H1 (cell line): ENCODE data around the gene ABL1. TPM values are rescaled to one million over a fixed set of nuclear protein-coding genes. Genes with fewer than 3 reads are reported as not detected.

Source experiments
- CTCF ChIA-PET: fragments of 300-600 bp; sonication (Branson Sonifier 250); formaldehyde crosslinking; loops from one replicate; lab custom pipeline; 2021; ENCODE audit not compliant: partially characterized antibody; lab: Charles Lee
- POLR2A ChIA-PET: fragments of 300-600 bp; sonication (Branson Sonifier 250); formaldehyde crosslinking; loops from one replicate; lab custom pipeline; 2021; ENCODE audit warnings: inconsistent platforms; ENCODE audit not compliant: partially characterized antibody; lab: Charles Lee
- DNase-seq, 2 experiments: peaks; one replicate each; pipeline versions ENCODE4 v3.0.0 to v3.0.0-alpha.2; 2010 to 2022; ENCODE audit warnings: low spot score in 2 of 2, low read depth in 1 of 2, mixed read lengths in 1 of 2
- FAIRE-seq: peaks from 2 replicates; lab custom pipeline; 2011; peaks lifted over from hg19 to GRCh38; lab: Jason Lieb, UNC
- H2AFZ ChIP-seq: 2 replicates; pipeline ENCODE4 v1.8.1; 2012; ENCODE audit warnings: low read length, inconsistent platforms
- H2AK5ac ChIP-seq: 2 replicates; pipeline ENCODE4 v1.6.1; 2013; ENCODE audit warnings: low read depth, low read length
- H2BK120ac ChIP-seq: replicated peaks from 2 replicates; pipeline ENCODE3; 2013; ENCODE audit warnings: low read depth, low read length, inconsistent platforms
- H2BK12ac ChIP-seq: 2 replicates; pipeline ENCODE4 v1.6.1; 2013; ENCODE audit warnings: low read depth, low read length
- H2BK15ac ChIP-seq: 2 replicates; pipeline ENCODE4 v1.6.1; 2013; ENCODE audit warnings: low read length
- H2BK20ac ChIP-seq: 2 replicates; pipeline ENCODE4 v1.6.1; 2013; ENCODE audit warnings: low read length
- H2BK5ac ChIP-seq: 2 replicates; pipeline ENCODE4 v1.6.1; 2013; ENCODE audit warnings: low read depth, low read length
- H3K14ac ChIP-seq: 2 replicates; pipeline ENCODE4 v1.6.1; 2013; ENCODE audit warnings: inconsistent platforms; ENCODE audit not compliant: insufficient read length
- H3K18ac ChIP-seq: 2 replicates; pipeline ENCODE4 v1.6.1; 2013; ENCODE audit warnings: low read length; ENCODE audit errors: extremely low read depth
- H3K23ac ChIP-seq: 2 replicates; pipeline ENCODE4 v1.6.1; 2013; ENCODE audit warnings: inconsistent platforms; ENCODE audit not compliant: insufficient read length
- H3K23me2 ChIP-seq: 2 replicates; pipeline ENCODE4 v1.6.1; 2013; ENCODE audit warnings: low read depth, low read length
- H3K27ac ChIP-seq: 2 replicates; pipeline ENCODE4 v1.6.1; 2011; ENCODE audit warnings: low read depth, low read length, inconsistent platforms
- H3K27me3 ChIP-seq, 4 experiments: replicated peaks in 1 of 4; 1 replicate in 1 of 4; 2 replicates in 3 of 4; pipeline versions ENCODE4 v1.6.1 to v1.8.1; 2011 to 2013; ENCODE audit warnings: low read length in 3 of 4, mild to moderate bottlenecking in 3 of 4, inconsistent platforms in 2 of 4, mixed read lengths in 2 of 4, moderate library complexity in 1 of 4; ENCODE audit not compliant: control insufficient read depth in 3 of 4, insufficient read depth in 3 of 4; ENCODE audit errors: extremely low read depth in 1 of 4
- H3K36me3 ChIP-seq, 4 experiments: 2 replicates each; pipeline versions ENCODE4 v1.6.1 to v1.8.1; 2011 to 2013; ENCODE audit warnings: mild to moderate bottlenecking in 4 of 4, low read length in 3 of 4, moderate library complexity in 2 of 4, control low read depth in 1 of 4, inconsistent platforms in 1 of 4; ENCODE audit not compliant: insufficient read depth in 4 of 4, control insufficient read depth in 2 of 4
- H3K4ac ChIP-seq: replicated peaks from 2 replicates; pipeline ENCODE3; 2013; ENCODE audit warnings: low read length, low read depth, mixed read lengths, inconsistent platforms; ENCODE audit not compliant: insufficient read length
- H3K4me1 ChIP-seq, 4 experiments: replicated peaks in 1 of 4; 1 replicate in 1 of 4; 2 replicates in 3 of 4; pipeline versions ENCODE4 v1.6.1 to v1.8.1; 2011 to 2013; ENCODE audit warnings: low read length in 3 of 4, inconsistent platforms in 2 of 4, mixed read lengths in 1 of 4; ENCODE audit not compliant: insufficient read depth in 4 of 4, control insufficient read depth in 3 of 4
- H3K4me2 ChIP-seq, 2 experiments: 2 replicates each; pipeline versions ENCODE4 v1.6.1 to v1.8.1; 2011 to 2013; ENCODE audit warnings: low read depth in 2 of 2, low read length in 2 of 2, control low read depth in 1 of 2, inconsistent platforms in 1 of 2, mild to moderate bottlenecking in 1 of 2; ENCODE audit not compliant: insufficient read depth in 1 of 2
- H3K4me3 ChIP-seq, 4 experiments: fragments of 200-600, 300-600 bp in 1 of 4; sonication (generic), shearing (Covaris generic), sonication (Bioruptor Twin) in 1 of 4; 2 replicates each; pipeline versions ENCODE4 v1.5.1 to v1.8.1; 2011 to 2016; ENCODE audit warnings: low read length in 4 of 4, low read depth in 3 of 4, control low read depth in 2 of 4, inconsistent platforms in 2 of 4, mild to moderate bottlenecking in 2 of 4, mixed read lengths in 1 of 4, moderate library complexity in 1 of 4; ENCODE audit not compliant: insufficient read depth in 2 of 4; ENCODE audit errors: extremely low read depth in 1 of 4
- H3K56ac ChIP-seq: replicated peaks from 2 replicates; pipeline ENCODE3; 2013; ENCODE audit warnings: low read depth, mild to moderate bottlenecking, mixed read lengths, low read length, inconsistent platforms; ENCODE audit not compliant: insufficient read length
- H3K79me1 ChIP-seq: 2 replicates; pipeline ENCODE4 v1.6.1; 2013; ENCODE audit warnings: low read depth, low read length, control low read depth
- H3K79me2 ChIP-seq, 2 experiments: 2 replicates each; pipeline versions ENCODE4 v1.6.1 to v1.8.1; 2012 to 2013; ENCODE audit warnings: low read length in 2 of 2, mild to moderate bottlenecking in 2 of 2, inconsistent platforms in 1 of 2; ENCODE audit not compliant: insufficient read depth in 2 of 2, control insufficient read depth in 1 of 2
- H3K9ac ChIP-seq, 4 experiments: replicated peaks in 1 of 4; 1 replicate in 1 of 4; 2 replicates in 3 of 4; pipeline versions ENCODE4 v1.6.1 to v1.8.1; 2011 to 2013; ENCODE audit warnings: low read depth in 3 of 4, low read length in 3 of 4, control low read depth in 2 of 4, mild to moderate bottlenecking in 2 of 4, moderate library complexity in 2 of 4, inconsistent platforms in 1 of 4; ENCODE audit errors: extremely low read depth in 1 of 4
- H3K9me3 ChIP-seq, 2 experiments: 2 replicates each; pipeline versions ENCODE4 v1.6.1 to v1.8.1; 2012 to 2013; ENCODE audit warnings: mild to moderate bottlenecking in 2 of 2, moderate library complexity in 2 of 2, control low read depth in 1 of 2, inconsistent platforms in 1 of 2, low read depth in 1 of 2, low read length in 1 of 2, mixed read lengths in 1 of 2; ENCODE audit not compliant: insufficient read depth in 2 of 2
- H4K20me1 ChIP-seq, 2 experiments: replicated peaks in 1 of 2; 2 replicates each; pipeline versions ENCODE3 to v1.8.1; 2011 to 2013; ENCODE audit warnings: inconsistent platforms in 2 of 2, low read length in 2 of 2, mild to moderate bottlenecking in 1 of 2; ENCODE audit not compliant: insufficient read depth in 2 of 2, control insufficient read depth in 1 of 2
- H4K5ac ChIP-seq: 2 replicates; pipeline ENCODE4 v1.6.1; 2013; ENCODE audit warnings: low read length, low read depth, mixed read lengths, inconsistent platforms; ENCODE audit not compliant: insufficient read length
- H4K8ac ChIP-seq: 2 replicates; pipeline ENCODE4 v1.8.0; 2013; ENCODE audit warnings: mild to moderate bottlenecking, moderate library complexity, low read length, inconsistent platforms; ENCODE audit not compliant: insufficient read depth; ENCODE audit errors: extremely low read depth
- H4K91ac ChIP-seq: replicated peaks from 2 replicates; pipeline ENCODE3; 2013; ENCODE audit warnings: low read length, mixed read lengths, inconsistent platforms; ENCODE audit not compliant: insufficient read length
- CBX8 ChIP-seq: fragments of 300-800, 300-1000 bp; sonication (generic); IDR thresholded peaks from 2 replicates; pipeline ENCODE4 v1.7.1; 2016; ENCODE audit warnings: low read depth, low read length, borderline replicate concordance
- POLR2A ChIP-seq, 2 experiments: IDR thresholded peaks; 1 replicate in 1 of 2; 2 replicates in 1 of 2; pipeline ENCODE4 v1.6.1; 2011; ENCODE audit warnings: low read depth in 2 of 2, low read length in 2 of 2, mild to moderate bottlenecking in 2 of 2; ENCODE audit errors: control extremely low read depth in 1 of 2
- RFX5 ChIP-seq: IDR thresholded peaks from 2 replicates; pipeline ENCODE4 v1.6.1; 2011; ENCODE audit warnings: low read depth, low read length, improper control_type of control experiment, borderline replicate concordance
- SUZ12 ChIP-seq: fragments of 200-600 bp; sonication (generic); IDR thresholded peaks from 2 replicates; pipeline ENCODE4 v1.6.1; 2012; ENCODE audit warnings: mild to moderate bottlenecking, inconsistent platforms, low read length, moderate library complexity, mixed read lengths
- WGBS, 2 experiments: shearing (Covaris generic) in 1 of 2; methylation state at CpG; one replicate each; pipeline versions ENCODE4 v1.1.6 to v1.1.7; 2013 to 2015; ENCODE audit warnings: low lambda C conversion rate in 2 of 2, mixed read lengths in 2 of 2, inconsistent platforms in 1 of 2, low coverage in 1 of 2, missing lambda C conversion rate in 1 of 2; ENCODE audit not compliant: insufficient replicate concordance in 2 of 2, insufficient coverage in 1 of 2, insufficient read length in 1 of 2; ENCODE audit errors: extremely low coverage in 1 of 2, missing lambda C conversion rate in 1 of 2; 5-methylcytosine and 5-hydroxymethylcytosine counted together
- polyA plus RNA-seq, 7 experiments: library from polyadenylated mRNA; depleted of rRNA in 3 of 7; stranded (reverse) in 5 of 7; unstranded in 2 of 7; fragments of >200 nt in 5 of 7; fragments of 200-250 nt in 2 of 7; gene quantifications; 1 replicate in 5 of 7; 2 replicates in 1 of 7; 4 replicates in 1 of 7; pipeline versions ENCODE4 v1.2.1 to v1.2.3, GENCODE V29; 2011 to 2013; ENCODE audit warnings: missing spikeins in 2 of 7, mixed read lengths in 2 of 7
- total RNA-seq: library from RNA; stranded (reverse); fragmentation: NEBNext Ultra II Directional; extraction: Animal tissue kit (Norgen Biotek cat#: 25700); gene quantifications from 2 replicates; pipeline ENCODE4 v1.2.1, GENCODE V29; 2021

The ABL1 gene
- total and polyA plus RNA-seq, 2 of the 8 experiments (the other 6 are each of a cell fraction or from before 2014, with no cell fraction given), result 35.3 to 104 TPM

DNA sequence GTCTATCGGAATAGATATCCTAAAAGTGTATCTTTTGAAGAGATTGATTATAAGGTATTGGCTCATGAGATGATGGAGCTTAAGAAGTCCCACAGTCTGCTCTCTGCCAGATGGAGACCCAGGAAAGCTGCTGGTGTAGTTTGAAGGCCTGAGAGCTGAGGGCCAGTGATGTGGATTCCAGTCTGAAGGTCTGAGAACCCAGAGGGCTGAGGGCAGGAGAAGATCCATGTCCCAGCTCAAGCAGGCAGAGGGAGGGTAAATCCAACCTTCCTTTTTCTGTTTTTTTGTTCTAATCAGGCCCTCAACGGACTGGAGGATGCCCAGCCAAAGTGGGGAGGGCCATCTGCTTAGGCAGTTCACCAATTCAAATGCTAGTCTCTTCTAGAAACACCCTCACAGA is 11.0 kb upstream of the ABL1 start:
- H3K27me3 ChIP-seq, result no peaks in the 10 kb centered on the region
- H3K27ac ChIP-seq, result peak overlapping the region; percentile 68
- no peak overlapping the region for H2AK5ac ChIP-seq
- 54% methylated on average over 2 of the region's 2 CpGs; no CpG with 5 or more reads in 1 of the 2 experiments for WGBS, 2 experiments
- no peak overlapping the region for H4K8ac ChIP-seq
- H3K4me2 ChIP-seq, result peak overlapping the region in 1 of 2 experiments; percentile 61; a peak in 2 of 4 replicates
- CTCF ChIA-PET, result interaction anchor here (1.0 to 2.4 kb wide), 6 partner anchors 9 to 39 kb away, joined by 3 to 9 read pairs (median 4); no protein-coding TSS in a partner anchor
- H4K5ac ChIP-seq, result peak overlapping the region; percentile 14
- H3K9me3 ChIP-seq, result peaks cover under 1 to 2% of the 10 kb centered on the region in 2 experiments; a peak in 2 of 4 replicates
- peak overlapping the region in 2 of 4 experiments; percentile 22 to 35; a peak in 2 of 7 replicates for H3K9ac ChIP-seq
- peaks cover 11 to 28% (median 18%) of the 10 kb centered on the region in 4 experiments for H3K4me1 ChIP-seq
- no peak overlapping the region for H3K56ac ChIP-seq
- peaks cover 5% of the 10 kb centered on the region; the same call in 1 of the 2 replicates for H3K23me2 ChIP-seq
- peak overlapping the region; percentile 63; the same call in 1 of the 2 replicates for H2BK12ac ChIP-seq
- H3K4ac ChIP-seq, result no peak overlapping the region
- H3K36me3 ChIP-seq, result no peaks in the 10 kb centered on the region
- H3K14ac ChIP-seq, result no peak overlapping the region
- TF ChIP-seq RFX5 (no peak), POLR2A (IDR thresholded peaks at IDR 0.05; ENCODE audit: control extremely low read depth in 1 of 2, low read depth in 2 of 2, low read length in 2 of 2) (no peak), SUZ12 (no peak), CBX8 (no peak)
- peak overlapping the region; percentile 74; the same call in 1 of the 2 replicates for H2BK5ac ChIP-seq
- FAIRE-seq, result no peak
- DNase-seq, result no peak
- POLR2A ChIA-PET, result interaction anchor here (0.8 to 3.5 kb wide), 8 partner anchors 8 to 115 kb away, joined by 3 to 24 read pairs (median 8); partner anchors contain the start of gene ABL1
- no peak overlapping the region for H2BK20ac ChIP-seq
- peak overlapping the region; percentile 67 for H2BK120ac ChIP-seq
- H3K4me3 ChIP-seq, result peak overlapping the region in 1 of 4 experiments; percentile 40; a peak in 1 of 8 replicates
- peak overlapping the region; percentile 76; the same call in 1 of the 2 replicates for H3K18ac ChIP-seq
- H2BK15ac ChIP-seq, result no peak overlapping the region
- peaks cover 3% of the 10 kb centered on the region; the same call in 1 of the 2 replicates for H3K79me1 ChIP-seq
- H3K23ac ChIP-seq, result no peak overlapping the region
- H4K91ac ChIP-seq, result peak overlapping the region; percentile 51
- peaks cover 0 to 41% of the 10 kb centered on the region in 2 experiments; a peak in 3 of 4 replicates for H3K79me2 ChIP-seq
- H4K20me1 ChIP-seq, result no peaks in the 10 kb centered on the region
- H2AFZ ChIP-seq, result no peak overlapping the region
